ENCODE measurements around the gene DUSP28. TPM values are rescaled to one million over a fixed set of nuclear protein-coding genes. Genes with fewer than 3 reads are reported as not detected.

DUSP28 gene
- total RNA-seq: 6.3 and 7.9 TPM in 2 replicates

GRCh38 chr2:240560084-240560479 lies at the start of gene DUSP28:
DUSP28 (plus strand) TSS chr2:240560357; CDS start chr2:240560685, 328 bp downstream.
- intact Hi-C loops (cut with micrococcal nuclease): loop anchor here (1.0 to 10.0 kb wide), 5 partner anchors 26 to 1325 kb away; partner anchors contain the start of genes CAPN10, COPS9 and STK25
- no peaks in the 10 kb centered on the region for H3K27me3 Mint-ChIP-seq
- H3K4me1 Mint-ChIP-seq: peaks cover 57% of the 10 kb centered on the region
- H3K4me3 Mint-ChIP-seq: peak within 1 kb of the TSS; percentile 94
- no peaks in the 10 kb centered on the region for H3K9me3 Mint-ChIP-seq
- peaks cover 54% of the 10 kb centered on the region for H3K36me3 Mint-ChIP-seq (ENCODE audit: low read depth)
- H3K27ac Mint-ChIP-seq: peak within 1 kb of the TSS; percentile 94
- peak; percentile 98 for DNase-seq

- Mint-ChIP-seq H3K27me3 (no peaks in the 10 kb centered on the region), H3K9me3 (no peaks in the 10 kb centered on the region), H3K4me1 (peaks cover 7% of the 10 kb centered on the region), H3K27ac (no peak overlapping the region), H3K4me3 (no peak overlapping the region), H3K36me3 (ENCODE audit: low read depth) (peaks cover 6% of the 10 kb centered on the region)
- intact Hi-C loops (cut with micrococcal nuclease): loop anchor here (10.0 kb wide), 1 partner anchor 194 kb away; no protein-coding TSS in a partner anchor
- DNase-seq: no peak
These were observed 49.5 kb upstream of the DUSP28 start for GRCh38 chr2:240510513-240511210.

- intact Hi-C loops (cut with micrococcal nuclease): loop anchor here (10.0 kb wide), 1 partner anchor 193 kb away; no protein-coding TSS in a partner anchor
- Mint-ChIP-seq H3K36me3 (ENCODE audit: low read depth) (peaks cover 6% of the 10 kb centered on the region), H3K4me1 (peaks cover 7% of the 10 kb centered on the region), H3K9me3 (no peaks in the 10 kb centered on the region), H3K27me3 (no peaks in the 10 kb centered on the region), H3K27ac (no peak overlapping the region), H3K4me3 (no peak overlapping the region)
- DNase-seq: no peak
These were observed 48.6 kb upstream of the DUSP28 start for GRCh38 chr2:240511351-240512108.

- H3K9me3 Mint-ChIP-seq: no peaks in the 10 kb centered on the region
- H3K27ac Mint-ChIP-seq: no peak overlapping the region
- DNase-seq: no peak
- H3K4me3 Mint-ChIP-seq: no peak overlapping the region
- H3K36me3 Mint-ChIP-seq (ENCODE audit: low read depth): peaks cover 6% of the 10 kb centered on the region
- no peaks in the 10 kb centered on the region for H3K27me3 Mint-ChIP-seq
- intact Hi-C loops (cut with micrococcal nuclease): loop anchor here (10.0 kb wide), 1 partner anchor 193 kb away; no protein-coding TSS in a partner anchor
- H3K4me1 Mint-ChIP-seq: peaks cover 7% of the 10 kb centered on the region
These were observed 48.1 kb upstream of the DUSP28 start for GRCh38 chr2:240512109-240512485.

- H3K36me3 Mint-ChIP-seq (ENCODE audit: low read depth): peaks cover 6% of the 10 kb centered on the region
- H3K4me1 Mint-ChIP-seq: peaks cover 7% of the 10 kb centered on the region
- no peak overlapping the region for H3K27ac Mint-ChIP-seq
- H3K27me3 Mint-ChIP-seq: no peaks in the 10 kb centered on the region
- intact Hi-C loops (cut with micrococcal nuclease): loop anchor here (10.0 kb wide), 1 partner anchor 192 kb away; no protein-coding TSS in a partner anchor
- no peaks in the 10 kb centered on the region for H3K9me3 Mint-ChIP-seq
- DNase-seq: no peak
- H3K4me3 Mint-ChIP-seq: no peak overlapping the region
These were observed 47.3 kb upstream of the DUSP28 start for GRCh38 chr2:240512666-240513535.

- Mint-ChIP-seq H3K36me3 (ENCODE audit: low read depth) (peaks cover 6% of the 10 kb centered on the region), H3K27ac (peak overlapping the region; percentile 69), H3K4me1 (peaks cover 7% of the 10 kb centered on the region), H3K9me3 (no peaks in the 10 kb centered on the region), H3K4me3 (peak overlapping the region; percentile 31), H3K27me3 (no peaks in the 10 kb centered on the region)
- intact Hi-C loops (cut with micrococcal nuclease): loop anchor here (1.0 to 10.0 kb wide), 2 partner anchors 47 to 191 kb away; partner anchors contain the start of gene DUSP28
- DNase-seq: peak; percentile 94
These were observed 46.4 kb upstream of the DUSP28 start for GRCh38 chr2:240513549-240514287.

- DNase-seq: no peak
- no peaks in the 10 kb centered on the region for H3K27me3 Mint-ChIP-seq
- H3K36me3 Mint-ChIP-seq (ENCODE audit: low read depth): peaks cover 2% of the 10 kb centered on the region
- H3K4me3 Mint-ChIP-seq: no peak overlapping the region
- intact Hi-C loops (cut with micrococcal nuclease): loop anchor here (1.0 to 10.0 kb wide), 2 partner anchors 46 to 190 kb away; partner anchors contain the start of gene DUSP28
- no peaks in the 10 kb centered on the region for H3K9me3 Mint-ChIP-seq
- H3K27ac Mint-ChIP-seq: no peak overlapping the region
- H3K4me1 Mint-ChIP-seq: peaks cover 7% of the 10 kb centered on the region
These were observed 45.5 kb upstream of the DUSP28 start for GRCh38 chr2:240514631-240515030.

GRCh38 chr2:240517342-240517741 lies 42.8 kb upstream of the DUSP28 start:
- Mint-ChIP-seq H3K4me1 (peaks cover 10% of the 10 kb centered on the region), H3K36me3 (ENCODE audit: low read depth) (peaks cover 10% of the 10 kb centered on the region), H3K27me3 (no peaks in the 10 kb centered on the region), H3K4me3 (no peak overlapping the region), H3K9me3 (peaks cover 2% of the 10 kb centered on the region), H3K27ac (no peak overlapping the region)
- intact Hi-C loops (cut with micrococcal nuclease): loop anchor here (10.0 kb wide), 1 partner anchor 187 kb away; no protein-coding TSS in a partner anchor
- no peak for DNase-seq

- intact Hi-C loops (cut with micrococcal nuclease): loop anchor here (10.0 kb wide), 1 partner anchor 186 kb away; no protein-coding TSS in a partner anchor
- Mint-ChIP-seq H3K4me3 (no peak overlapping the region), H3K4me1 (peaks cover 8% of the 10 kb centered on the region), H3K9me3 (peaks cover 8% of the 10 kb centered on the region), H3K36me3 (ENCODE audit: low read depth) (peaks cover 25% of the 10 kb centered on the region), H3K27me3 (no peaks in the 10 kb centered on the region), H3K27ac (no peak overlapping the region)
- DNase-seq: no peak
These were observed 41.2 kb upstream of the DUSP28 start for GRCh38 chr2:240518981-240519380.

- DNase-seq: no peak
- no peak overlapping the region for H3K27ac Mint-ChIP-seq
- peaks cover 30% of the 10 kb centered on the region for H3K36me3 Mint-ChIP-seq (ENCODE audit: low read depth)
- peaks cover 8% of the 10 kb centered on the region for H3K9me3 Mint-ChIP-seq
- intact Hi-C loops (cut with micrococcal nuclease): loop anchor here (10.0 kb wide), 1 partner anchor 185 kb away; no protein-coding TSS in a partner anchor
- H3K4me3 Mint-ChIP-seq: no peak overlapping the region
- H3K4me1 Mint-ChIP-seq: peaks cover 3% of the 10 kb centered on the region
- H3K27me3 Mint-ChIP-seq: no peaks in the 10 kb centered on the region
These were observed 40.6 kb upstream of the DUSP28 start for GRCh38 chr2:240519396-240520129.

- intact Hi-C loops (cut with micrococcal nuclease): no loop called here
- Mint-ChIP-seq H3K9me3 (peaks cover 14% of the 10 kb centered on the region), H3K4me3 (no peak overlapping the region), H3K36me3 (ENCODE audit: low read depth) (peaks cover 38% of the 10 kb centered on the region), H3K4me1 (peaks cover 3% of the 10 kb centered on the region), H3K27ac (no peak overlapping the region), H3K27me3 (no peaks in the 10 kb centered on the region)
- DNase-seq: no peak
These were observed 39.8 kb upstream of the DUSP28 start for GRCh38 chr2:240520130-240520973.
